GM18511 (cell line): Measurements from ENCODE around the gene KCTD7.
"Not testable (repeated sequence)": the region's sequence is repeated elsewhere in the genome, so short reads cannot be mapped to it uniquely, and the experiment has no call there.

Experiments used
- ATAC-seq: cut with Tn5 transposase; IDR thresholded peaks from one replicate; pipeline ENCODE4 v1.9.1; 2021; ENCODE audit warnings: mild to moderate bottlenecking, moderate library complexity; ENCODE audit not compliant: unreplicated experiment

Gene KCTD7

GRCh38 chr7:66615699-66616098 lies 13.0 kb upstream of the KCTD7 start:
- no peak for ATAC-seq

- no peak for ATAC-seq
These were observed 11.4 kb upstream of the KCTD7 start for GRCh38 chr7:66617295-66617694.

DNA sequence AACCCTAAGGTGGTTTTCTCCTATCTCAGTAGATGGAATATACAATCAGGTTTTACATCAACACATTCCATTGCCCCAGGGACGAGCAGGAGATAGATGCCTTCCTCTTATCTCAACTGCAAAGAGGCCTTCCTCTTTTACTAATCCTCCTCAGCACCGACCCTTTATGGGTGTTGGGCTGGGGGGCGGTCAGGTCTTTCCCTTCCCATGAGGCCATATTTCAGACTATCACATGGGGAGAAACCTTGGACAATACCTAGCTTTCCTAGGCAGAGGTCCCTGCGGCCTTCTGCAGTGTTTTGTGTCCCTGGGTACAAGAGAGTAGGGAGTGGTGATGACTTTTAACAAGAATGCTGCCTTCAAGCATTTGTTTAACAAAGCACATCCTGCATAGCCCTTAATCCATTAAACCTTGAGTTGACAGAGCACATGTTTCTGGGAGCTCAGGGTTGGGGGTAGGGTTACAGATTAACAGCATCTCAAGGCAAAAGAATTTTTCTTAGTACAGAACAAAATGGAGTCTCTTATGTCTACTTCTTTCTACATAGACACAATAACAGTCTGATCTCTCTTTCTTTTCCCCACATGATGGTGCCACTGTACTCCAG lies 9.2 kb upstream of the KCTD7 start:
- not testable (repeated sequence) for ATAC-seq

GRCh38 chr7:66626331-66626934 lies 2.2 kb upstream of the KCTD7 start:
- ATAC-seq, result no peak

GRCh38 chr7:66627151-66627681 lies 1.5 kb upstream of the KCTD7 start:
- ATAC-seq, result no peak

DNA sequence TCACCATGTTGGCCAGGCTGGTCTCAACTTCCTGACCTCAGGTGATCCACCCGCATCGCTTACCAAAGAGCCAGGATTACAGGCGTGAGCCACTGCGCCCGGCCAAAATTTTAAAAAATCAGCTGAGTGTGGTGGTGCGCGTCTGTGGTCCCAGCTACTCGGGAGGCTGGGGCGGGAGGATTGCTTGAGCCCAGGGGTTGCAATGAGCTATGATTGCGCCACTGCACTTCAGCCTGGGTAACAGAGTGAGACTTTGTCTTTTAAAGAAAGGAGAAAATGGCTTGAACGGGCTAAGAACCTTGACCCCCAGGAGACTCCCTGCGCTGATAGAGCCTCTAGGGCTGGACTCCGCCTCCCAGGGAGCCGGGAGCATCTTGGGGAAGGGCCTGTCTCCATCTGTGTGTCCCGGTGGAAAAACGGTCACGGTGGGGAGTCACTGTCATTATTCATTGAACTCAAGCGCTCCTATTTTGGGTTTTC lies 760 bp upstream of the KCTD7 start:
- peak; percentile 14 for ATAC-seq

DNA sequence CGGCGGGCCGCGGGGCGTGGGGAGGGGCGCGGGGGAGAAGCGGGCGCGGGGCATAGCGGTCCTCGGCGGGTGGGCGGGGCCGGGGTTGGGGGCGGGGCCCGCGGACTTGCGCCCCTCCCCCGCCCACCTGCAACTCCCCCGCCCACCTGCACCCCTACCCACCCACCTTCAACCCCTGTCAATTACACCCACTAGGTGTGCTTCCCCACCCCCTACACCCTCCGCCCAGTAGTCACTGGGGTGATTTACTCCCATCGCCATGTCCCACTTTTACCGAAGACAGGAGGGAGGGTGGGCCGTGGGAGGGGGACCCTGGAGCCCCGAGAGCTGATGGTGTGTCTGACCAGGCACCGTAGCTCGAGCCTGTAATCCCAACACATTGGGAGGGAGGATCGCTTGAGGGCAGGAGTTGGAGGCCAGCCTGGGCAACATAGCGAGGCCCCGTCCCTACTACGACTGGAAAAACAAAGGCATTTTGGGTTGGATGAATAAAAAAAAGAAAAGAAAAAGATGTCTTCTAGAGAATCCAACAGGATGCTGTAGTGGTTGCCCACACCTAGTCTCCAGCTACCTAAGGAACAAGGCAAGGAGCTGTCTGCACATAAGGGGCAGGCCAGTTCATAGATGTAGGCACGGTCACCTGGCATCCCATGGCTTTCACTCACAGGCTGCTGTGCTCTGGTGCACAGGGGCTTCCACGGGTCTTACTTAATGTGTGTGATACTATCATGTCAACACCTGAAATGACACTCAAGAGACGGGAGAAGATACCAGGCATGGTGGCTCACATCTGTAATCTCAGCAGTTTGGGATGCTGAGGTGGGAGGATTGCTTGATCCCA lies 761 bp downstream of the KCTD7 start:
- ATAC-seq, result peak; percentile 5

DNA sequence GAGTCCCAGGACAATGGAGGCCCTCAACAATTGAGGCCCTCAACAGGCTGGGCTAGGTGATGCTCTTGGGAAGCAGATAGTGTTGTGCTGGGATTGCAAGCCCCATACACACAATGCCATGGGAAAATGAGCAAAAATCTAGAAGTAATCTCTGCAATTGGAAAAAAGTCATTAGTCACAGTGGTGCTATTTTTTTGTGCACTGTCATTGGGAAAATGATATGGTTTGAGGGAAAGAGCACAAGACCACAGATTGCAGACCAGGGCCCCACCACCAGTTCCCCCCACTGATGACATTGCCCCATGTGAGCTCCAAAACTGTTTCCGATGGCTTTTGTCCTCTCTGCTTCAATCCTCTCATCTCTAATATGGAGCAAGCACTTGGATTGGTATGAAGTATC lies 1.9 kb downstream of the KCTD7 start:
- no peak for ATAC-seq

- no peak for ATAC-seq
These were observed 2.8 kb downstream of the KCTD7 start for GRCh38 chr7:66631471-66631870.

DNA sequence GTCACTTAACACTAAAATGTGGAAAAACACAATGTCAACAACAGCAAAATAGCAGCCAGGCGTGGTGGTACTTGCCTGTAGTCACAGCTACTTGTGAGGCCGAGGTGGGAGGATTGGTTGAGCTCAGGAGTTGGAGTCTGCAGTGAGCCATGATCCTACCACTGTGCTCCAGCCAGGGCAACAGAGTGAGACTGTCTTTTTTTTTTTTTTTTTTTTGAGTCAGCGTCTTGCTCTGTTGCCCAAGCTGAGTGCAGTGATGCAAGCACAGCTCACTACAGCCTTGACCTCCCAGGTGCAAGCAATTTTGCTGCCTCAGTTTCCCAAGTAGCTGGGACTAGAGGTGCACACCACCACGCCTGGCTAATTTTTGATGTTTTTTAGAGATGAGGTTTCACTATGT lies 6.1 kb downstream of the KCTD7 start:
- no peak for ATAC-seq

GRCh38 chr7:66635322-66635981 lies 6.8 kb downstream of the KCTD7 start:
- peak; percentile 41 for ATAC-seq

GRCh38 chr7:66635982-66636546 lies 7.4 kb downstream of the KCTD7 start:
- ATAC-seq, result peak; percentile 64

- no peak for ATAC-seq
These were observed 9.8 kb downstream of the KCTD7 start for GRCh38 chr7:66638309-66639099.

GRCh38 chr7:66639773-66640172 lies 11.1 kb downstream of the KCTD7 start:
- ATAC-seq, result no peak

- ATAC-seq, result no peak
These were observed 12.3 kb downstream of the KCTD7 start for GRCh38 chr7:66640802-66641525.

GRCh38 chr7:66641526-66641871 lies 12.8 kb downstream of the KCTD7 start:
- no peak for ATAC-seq

DNA sequence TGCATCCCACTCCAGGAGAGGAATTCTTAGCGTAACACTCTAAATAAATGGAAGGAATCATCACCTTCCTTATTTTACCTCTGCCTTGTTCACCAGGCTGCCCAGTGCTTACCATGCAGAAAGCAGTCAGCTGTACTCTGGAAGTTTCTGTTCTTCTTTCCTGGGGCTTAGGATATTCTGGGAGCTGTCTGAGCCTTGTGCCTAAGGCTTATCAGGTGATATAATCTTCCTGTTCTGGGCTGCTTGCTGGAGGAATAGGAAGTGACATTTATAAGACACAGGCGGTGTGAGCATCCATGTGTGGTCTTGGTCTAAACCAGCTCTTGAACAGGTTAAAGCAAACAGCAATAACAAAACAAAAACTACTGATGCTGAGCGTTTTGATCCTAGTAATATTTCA lies 13.5 kb downstream of the KCTD7 start:
- no peak for ATAC-seq

DNA sequence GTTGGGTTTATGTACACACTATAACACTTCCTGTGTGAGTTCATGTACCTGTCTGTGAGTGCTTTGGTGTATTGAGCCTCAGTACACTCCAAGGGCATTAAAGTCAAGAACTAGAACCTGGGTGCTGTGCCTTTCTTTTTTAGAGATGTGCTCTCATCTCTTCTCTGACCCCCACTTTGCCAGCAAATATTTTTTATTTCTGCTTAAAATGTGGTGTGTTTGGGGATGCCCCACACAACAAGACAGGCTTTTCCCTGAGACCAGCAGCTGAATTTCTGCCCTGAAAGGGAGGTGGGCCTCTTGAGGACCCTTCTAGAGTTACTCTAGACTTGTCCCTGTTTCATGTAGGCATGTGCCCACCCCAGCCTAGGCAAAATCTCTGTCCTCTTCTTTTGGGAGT lies 14.3 kb downstream of the KCTD7 start:
- no peak for ATAC-seq

- no peak for ATAC-seq
These were observed 14.7 kb downstream of the KCTD7 start for GRCh38 chr7:66643395-66643794.
